Kidney tubule cell (primary cell): ENCODE data around the gene CENPE.
A peak's percentile ranks its signal among the peaks of the same experiment; 100 is the strongest.
"Not testable (repeated sequence)": the region's sequence is repeated elsewhere in the genome, so short reads cannot be mapped to it uniquely, and the experiment has no call there.

Experiments
- DNase-seq: peaks from one replicate; pipeline ENCODE4 v3.0.0-alpha.2; 2018; ENCODE audit warnings: low spot score

CENPE gene, protein sequence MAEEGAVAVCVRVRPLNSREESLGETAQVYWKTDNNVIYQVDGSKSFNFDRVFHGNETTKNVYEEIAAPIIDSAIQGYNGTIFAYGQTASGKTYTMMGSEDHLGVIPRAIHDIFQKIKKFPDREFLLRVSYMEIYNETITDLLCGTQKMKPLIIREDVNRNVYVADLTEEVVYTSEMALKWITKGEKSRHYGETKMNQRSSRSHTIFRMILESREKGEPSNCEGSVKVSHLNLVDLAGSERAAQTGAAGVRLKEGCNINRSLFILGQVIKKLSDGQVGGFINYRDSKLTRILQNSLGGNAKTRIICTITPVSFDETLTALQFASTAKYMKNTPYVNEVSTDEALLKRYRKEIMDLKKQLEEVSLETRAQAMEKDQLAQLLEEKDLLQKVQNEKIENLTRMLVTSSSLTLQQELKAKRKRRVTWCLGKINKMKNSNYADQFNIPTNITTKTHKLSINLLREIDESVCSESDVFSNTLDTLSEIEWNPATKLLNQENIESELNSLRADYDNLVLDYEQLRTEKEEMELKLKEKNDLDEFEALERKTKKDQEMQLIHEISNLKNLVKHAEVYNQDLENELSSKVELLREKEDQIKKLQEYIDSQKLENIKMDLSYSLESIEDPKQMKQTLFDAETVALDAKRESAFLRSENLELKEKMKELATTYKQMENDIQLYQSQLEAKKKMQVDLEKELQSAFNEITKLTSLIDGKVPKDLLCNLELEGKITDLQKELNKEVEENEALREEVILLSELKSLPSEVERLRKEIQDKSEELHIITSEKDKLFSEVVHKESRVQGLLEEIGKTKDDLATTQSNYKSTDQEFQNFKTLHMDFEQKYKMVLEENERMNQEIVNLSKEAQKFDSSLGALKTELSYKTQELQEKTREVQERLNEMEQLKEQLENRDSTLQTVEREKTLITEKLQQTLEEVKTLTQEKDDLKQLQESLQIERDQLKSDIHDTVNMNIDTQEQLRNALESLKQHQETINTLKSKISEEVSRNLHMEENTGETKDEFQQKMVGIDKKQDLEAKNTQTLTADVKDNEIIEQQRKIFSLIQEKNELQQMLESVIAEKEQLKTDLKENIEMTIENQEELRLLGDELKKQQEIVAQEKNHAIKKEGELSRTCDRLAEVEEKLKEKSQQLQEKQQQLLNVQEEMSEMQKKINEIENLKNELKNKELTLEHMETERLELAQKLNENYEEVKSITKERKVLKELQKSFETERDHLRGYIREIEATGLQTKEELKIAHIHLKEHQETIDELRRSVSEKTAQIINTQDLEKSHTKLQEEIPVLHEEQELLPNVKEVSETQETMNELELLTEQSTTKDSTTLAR (N-terminal part only)

DNA sequence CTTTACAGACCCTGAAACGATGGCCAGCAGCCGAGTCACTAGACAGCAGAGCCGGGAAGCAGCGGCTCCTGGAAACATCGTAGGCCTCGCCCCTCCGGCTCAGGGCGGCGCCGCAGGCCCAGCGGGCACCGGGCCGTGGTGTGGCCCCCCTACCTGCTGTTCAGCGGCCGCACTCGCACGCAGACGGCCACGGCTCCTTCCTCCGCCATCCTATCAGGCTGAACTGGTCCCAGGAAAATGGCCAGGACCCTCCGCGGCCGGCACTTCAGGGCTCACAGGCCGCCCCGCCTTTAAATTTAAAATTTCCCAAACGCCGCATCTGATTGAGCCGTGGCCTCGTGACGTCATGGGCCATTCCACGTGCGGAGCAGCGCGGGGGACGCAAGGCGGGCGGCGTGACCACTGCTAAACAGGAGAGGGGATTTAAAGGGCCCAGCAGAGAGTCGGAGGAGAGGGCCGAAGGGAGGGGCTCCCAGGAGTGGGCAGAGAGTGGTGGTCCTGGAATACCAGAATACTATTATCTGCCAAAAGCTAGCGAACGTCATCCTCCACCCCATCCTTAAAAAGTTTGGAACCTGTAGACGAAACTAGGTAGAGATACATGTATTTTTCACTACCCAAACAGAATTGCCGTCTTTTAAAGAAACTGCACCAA, at the start of gene CENPE:
Gene CENPE (minus strand): TSS at position 233 of the 655 bp plus-strand sequence. CDS start 24 bp downstream, at position 209.
- DNase-seq: peak; percentile 90

DNA sequence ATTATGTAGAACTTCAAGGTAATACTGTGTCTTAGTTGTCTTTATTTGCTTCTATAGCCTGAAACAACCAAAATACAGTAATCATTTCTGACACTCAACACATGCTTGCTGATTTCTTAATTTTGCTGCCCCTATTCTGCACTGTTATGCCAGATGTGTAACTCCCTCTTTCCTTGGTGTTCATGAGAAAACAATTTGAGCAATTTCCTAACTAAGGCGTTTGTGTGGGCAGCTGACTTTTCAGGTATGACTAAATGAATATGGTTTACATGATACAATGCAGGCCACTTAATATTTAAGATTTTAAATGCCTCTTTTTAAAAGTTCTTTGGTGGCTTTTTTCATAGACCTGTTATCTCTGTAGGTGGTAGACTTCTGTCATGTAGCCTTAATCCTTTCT, 46.1 kb upstream of the CENPE start:
- no peak for DNase-seq

DNA sequence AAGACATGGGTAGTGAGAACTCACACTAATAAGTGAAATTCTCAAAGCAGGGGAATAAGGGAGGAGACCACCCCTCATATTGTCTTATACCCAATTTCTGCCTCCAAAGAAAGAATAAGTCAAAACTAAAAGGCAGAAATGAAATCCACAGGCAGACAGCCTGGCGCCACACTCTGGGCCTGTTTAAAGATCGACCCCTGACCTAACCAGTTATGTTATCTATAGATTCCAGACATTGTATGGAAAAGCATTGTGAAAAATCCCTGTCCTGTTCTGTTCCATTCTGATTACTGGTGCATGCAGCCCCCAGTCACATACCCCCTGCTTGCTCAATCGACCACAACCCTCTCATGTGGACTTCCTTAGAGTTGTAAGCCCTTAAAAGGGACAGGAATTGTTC, 32.8 kb upstream of the CENPE start:
- DNase-seq: not testable (repeated sequence)

DNA sequence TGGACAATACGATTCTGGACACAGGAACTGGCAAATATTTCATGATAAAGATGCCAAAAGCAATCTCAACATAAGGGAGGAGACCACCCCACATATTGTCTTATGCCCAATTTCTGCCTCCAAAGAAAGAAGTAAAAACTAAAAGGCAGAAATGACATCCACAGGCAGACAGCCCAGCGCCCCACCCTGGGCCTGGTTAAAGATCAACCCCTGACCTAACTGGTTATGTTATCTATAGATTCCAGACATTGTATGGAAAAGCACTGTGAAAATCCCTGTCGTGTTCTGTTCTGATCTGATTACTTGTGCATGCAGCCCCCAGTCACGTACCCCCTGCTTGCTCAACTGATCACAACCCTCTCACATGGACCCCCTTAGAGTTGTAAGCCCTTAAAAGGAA, 25.4 kb upstream of the CENPE start:
- DNase-seq: not testable (repeated sequence)

DNA sequence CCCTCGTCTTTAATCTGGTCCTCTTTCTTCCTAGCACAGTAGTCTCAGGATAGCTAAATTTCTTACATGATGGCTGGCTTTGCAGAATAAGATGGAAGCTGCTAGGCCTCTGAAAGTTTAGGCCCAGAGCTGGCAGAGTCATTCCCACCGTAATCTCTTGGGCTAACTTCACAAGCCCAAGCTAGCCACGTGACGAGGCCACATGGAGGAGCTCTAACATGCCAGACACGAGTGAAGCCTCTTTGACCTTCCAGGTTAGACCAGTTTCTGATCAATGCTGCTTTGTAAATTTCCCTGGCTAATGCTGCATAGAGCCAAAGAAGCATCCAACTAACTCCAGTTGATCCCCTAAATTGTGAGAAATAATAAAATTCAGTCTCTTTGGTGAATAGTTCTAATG, 9.5 kb upstream of the CENPE start:
- DNase-seq: no peak

DNA sequence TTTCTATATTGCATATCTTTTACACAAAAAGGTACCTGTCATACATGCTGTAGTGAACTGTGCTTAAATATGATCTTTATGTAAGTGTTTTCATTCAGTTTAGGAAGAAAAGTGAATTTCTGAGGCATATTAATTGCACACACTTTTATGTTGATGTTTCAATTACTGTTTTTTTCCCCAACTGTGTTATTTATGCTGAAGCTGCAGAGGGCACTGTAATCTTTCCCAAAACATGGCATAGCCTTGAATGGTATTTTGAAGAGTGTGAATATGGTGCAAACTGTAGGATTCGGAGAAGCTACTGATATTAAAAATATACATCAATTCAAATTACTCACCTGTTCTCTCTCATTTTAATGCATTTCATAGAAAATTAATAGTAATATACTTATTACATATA, 6.0 kb upstream of the CENPE start:
- peak; percentile 10 for DNase-seq

DNA sequence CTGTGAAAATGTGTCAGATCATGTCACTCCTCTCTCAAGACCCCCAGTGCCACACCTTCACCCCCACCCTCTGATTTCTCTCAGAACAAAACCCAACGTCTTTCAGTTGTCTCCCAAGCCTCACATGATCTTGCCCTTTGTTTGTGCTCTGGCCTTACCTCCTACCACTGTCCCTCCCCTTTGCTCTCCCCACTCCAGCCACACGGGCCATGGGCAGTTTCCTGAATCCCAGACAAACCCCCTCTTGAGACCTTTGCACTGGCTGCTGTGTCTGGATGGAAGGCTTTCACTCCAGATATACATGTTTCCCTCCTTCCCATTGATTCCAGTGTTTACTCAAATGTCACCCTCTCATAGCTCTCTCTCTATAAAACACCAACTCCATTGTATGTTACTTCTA, 3.6 kb upstream of the CENPE start:
- DNase-seq: no peak

DNA sequence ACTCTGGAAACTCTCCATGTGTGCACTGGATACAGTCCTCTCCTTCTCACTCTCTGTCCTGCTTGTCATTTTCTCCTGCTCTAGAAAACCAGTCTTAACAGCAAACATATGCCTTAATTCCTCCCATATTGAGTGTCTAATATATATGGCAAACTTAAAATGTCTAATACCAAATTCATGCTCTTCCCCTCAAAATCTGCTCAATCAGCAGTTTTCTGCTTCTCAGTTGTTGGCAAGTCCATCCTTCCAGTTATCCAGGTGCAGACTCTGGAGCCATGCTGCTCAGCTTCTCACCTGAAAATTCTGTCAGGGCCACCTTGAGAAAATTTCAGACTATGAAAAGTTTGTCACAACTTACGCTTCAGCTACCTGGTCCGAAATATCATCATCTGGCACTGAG, 3.1 kb upstream of the CENPE start:
- DNase-seq: no peak

DNA sequence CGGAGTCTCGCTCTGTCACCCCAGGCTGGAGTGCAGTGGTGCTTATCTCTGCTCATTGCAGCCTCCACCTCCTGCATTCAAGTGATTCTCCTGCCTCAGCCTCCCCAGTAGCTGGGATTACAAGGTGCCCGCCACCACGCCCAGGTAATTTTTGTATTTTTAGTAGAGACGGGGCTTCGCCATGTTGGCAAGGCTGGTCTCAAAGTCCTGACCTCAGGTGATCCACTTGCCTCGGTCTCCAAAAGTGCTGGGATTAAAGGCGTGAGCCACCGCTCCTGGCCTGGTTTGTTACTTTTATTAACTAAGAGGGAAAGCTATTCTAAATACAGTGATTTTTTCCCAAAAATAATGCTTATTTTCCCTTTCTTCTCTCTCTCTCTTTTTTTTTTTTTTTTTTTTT, 866 bp upstream of the CENPE start:
- no peak for DNase-seq

DNA sequence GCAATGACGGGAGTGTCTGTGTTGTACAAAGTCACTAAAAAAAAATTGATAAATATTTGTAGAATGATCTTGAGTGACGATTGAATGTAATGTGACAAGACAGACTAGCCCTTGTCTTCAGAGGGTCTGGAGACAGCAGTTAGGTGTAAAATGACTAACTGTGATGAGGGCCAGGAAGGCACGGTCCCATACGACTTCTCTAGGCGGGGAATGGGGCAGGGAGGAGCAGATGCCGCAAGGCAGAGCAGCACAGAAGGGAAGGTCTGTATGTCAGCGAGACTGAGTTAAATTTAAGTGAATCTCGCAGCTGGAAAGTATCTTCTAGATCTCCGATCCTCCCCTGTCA, 405 bp downstream of the CENPE start:
- peak; percentile 47 for DNase-seq

DNA sequence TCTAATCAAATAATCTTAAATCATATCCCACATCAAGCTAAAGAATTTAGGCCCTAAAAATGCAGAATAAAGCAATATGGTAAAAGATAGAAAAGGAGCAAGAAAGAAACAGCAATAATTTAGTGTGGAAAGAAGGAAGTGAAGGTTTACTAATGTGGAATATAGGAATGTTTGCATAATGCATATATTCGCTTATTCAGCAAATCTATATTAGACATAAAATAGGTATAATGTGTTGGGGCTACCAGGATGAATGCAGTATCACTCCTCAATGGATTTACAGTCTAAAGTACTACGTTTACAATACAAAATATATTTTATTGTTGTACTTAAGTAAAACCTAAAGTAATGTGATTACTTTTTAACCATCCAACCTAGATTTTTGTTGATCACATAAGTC, 4.7 kb downstream of the CENPE start:
- DNase-seq: no peak

DNA sequence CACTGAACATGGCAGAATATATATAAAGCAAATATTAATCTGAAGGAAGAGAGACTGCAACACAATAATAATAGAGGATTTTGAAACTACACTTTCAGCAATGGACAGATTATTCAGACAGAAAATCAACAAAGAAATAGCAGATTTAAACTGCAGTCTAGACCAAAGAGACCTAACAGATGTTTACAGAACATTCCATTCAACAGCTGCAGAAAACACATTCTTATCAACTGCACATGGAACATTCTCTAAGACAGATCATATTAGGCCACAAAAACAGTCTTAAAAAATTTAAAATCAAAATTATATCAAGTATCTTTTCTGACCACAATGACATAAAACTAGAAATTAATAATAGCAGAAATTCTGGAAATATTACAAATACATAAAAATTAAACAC, 27.1 kb downstream of the CENPE start:
- no peak for DNase-seq

DNA sequence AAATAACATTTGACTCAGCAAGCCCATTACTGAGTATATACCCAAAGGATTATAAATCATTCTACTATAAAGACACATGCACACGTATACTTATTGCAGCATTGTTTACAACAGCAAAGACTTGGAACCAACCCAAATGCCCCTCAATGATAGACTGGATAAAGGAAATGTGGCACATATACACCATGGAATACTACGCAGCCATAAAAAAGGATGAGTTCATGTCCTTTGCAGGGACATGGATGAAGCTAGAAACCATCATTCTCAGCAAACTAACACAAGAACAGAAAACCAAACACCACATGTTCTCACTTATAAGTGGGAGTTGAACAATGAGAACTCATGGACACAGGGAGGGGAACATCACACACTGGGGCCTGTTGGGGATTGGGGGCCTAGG, 28.4 kb downstream of the CENPE start:
- not testable (repeated sequence) for DNase-seq

DNA sequence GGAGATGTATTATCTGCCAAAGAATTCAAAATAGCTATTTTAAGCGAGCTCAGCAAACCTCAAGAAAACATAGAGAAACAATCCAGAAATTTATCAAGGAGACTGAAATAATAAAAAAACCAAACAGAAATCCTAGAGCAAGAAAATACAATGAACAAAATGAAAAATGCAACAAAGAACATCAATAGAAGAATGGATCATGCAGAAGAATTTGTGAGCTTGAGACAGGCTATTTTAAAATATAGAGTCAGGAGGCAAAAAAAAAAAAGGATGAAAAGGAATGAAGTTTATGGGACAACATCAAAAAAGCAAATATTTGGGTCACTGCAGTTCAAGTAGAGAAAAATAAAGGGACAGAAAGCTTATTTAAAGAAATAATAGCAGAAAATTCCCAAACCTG, 29.1 kb downstream of the CENPE start:
- no peak for DNase-seq

DNA sequence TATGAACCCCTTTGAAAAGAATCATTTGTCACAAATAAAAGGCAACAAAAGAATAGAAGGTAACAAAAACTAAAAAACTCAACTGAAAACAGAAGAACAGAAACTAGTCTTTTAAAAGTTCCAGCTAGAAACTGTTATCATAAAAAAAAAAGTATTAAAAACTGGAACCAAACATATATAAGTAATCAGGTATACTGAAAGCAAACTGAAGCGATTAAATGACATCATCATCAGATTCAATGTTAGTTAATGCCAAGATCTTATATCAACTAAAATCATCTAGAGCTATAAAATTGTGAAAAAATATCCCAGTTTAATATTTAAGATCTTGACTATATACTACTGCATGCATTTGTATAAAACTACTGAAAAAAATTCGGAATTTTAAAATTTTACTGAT, 36.0 kb downstream of the CENPE start:
- no peak for DNase-seq

DNA sequence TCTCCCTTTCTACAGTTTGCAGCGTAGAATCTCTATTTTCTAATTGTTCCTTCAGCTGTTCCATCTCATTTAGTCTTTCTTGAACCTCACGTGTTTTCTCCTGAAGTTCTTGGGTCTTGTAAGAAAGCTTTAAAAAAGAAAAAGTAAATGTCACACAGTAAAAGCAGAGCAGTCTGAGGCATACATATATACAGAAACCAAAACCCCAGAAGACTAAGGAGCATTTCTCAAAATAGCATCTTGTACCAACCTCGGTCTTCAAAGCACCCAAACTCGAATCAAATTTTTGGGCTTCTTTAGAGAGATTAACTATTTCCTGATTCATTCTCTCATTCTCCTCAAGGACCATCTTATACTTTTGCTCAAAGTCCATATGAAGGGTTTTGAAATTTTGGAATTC, 39.4 kb downstream of the CENPE start:
- DNase-seq: no peak

DNA sequence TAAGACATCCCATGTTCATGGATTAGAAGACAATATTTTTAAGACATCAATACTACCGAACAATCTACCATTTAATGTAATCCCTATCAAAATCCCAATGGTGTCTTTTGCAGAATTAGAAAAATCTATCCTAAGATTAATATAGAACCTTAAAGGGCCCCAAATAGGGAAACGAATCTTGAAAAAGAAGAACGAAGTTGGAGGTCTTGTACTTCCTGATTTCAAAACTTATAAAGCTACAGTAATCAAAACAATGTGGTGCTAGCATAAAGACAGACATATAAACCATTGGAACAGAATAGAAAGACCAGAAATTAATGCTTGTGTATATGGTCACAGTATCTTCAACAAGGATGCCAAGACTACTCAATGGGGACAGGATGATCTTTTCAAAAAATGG, 42.0 kb downstream of the CENPE start:
- DNase-seq: no peak

DNA sequence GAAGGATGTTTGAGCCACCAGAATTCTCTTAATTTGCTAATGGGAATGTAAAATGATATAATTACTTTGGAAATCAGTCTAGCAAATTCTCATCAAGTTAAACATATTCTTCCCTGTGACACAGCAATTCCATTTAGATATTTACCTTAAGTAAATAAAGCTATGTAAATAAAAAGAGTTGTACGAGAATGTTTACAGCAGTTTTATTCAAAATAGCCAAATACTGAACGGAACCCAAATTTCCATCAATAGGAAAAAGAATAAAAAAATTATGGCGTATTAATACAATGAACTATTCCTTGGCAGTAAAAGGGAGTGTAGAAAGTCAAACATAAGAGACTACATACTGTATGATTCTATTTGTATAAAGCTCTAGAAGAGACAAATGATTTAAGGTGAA, 45.8 kb downstream of the CENPE start:
- DNase-seq: no peak

DNA sequence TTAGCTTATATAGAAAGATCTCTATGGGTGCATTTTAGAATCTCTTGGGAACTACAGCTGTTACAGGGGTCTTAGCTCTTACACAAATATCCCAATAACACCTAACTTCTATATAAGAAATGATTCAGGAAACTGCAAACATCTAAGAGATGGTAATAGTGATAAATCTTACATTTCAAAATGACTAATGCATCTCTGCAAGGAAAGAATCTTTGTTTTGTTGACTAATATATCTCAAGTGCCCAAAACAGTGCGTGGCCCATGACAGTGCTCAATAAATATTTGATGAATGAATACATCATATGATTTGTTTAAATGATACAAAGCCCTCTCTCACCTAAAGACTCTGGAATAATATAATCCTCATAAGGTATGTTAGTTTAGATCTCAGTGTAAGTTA, 47.5 kb downstream of the CENPE start:
- DNase-seq: peak; percentile 55

DNA sequence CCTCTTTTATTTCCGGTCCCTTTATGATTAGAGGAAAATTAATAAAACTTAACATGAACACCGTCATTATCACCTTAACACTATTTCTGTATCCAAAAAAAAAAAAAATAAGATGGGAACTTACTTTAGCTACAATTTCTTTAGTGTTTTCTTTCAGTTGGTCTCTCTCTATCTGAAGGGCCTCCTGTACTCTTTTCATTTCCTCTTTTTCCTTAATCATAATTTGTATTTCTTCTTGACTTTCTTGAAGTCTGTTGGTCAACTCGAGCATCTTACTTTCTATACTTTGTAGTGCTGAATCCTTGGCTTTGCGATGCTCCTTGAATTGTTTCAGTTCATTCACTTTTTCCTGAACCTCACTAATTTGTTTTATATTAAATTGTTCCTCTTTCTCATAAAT, 53.2 kb downstream of the CENPE start:
- DNase-seq: no peak

DNA sequence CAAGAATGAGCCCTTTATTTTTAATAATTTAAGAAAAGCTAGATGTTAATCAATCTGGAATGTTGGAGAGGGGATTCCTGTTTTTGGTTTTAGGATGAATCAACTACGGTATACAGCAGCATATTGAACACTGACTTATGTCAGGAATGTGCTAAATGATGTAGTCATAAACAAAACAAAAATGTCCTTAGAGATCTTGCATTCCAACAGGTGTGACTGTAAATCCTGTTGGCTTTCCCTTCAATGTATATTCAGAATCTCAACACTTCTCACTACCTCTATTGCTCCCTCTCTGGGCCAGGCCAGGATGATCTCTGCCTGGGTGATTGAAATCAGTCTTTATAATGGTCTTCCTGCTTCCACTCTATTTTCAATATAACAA, 60.7 kb downstream of the CENPE start:
- peak; percentile 87 for DNase-seq
